Activated CD4-positive, alpha-beta T cell treated with anti-CD3 and anti-CD28 coated beads for 24 hours (primary cell): Measurements from ENCODE around the gene SLC35F3.
A peak's percentile ranks its signal among the peaks of the same experiment; 100 is the strongest.

Experiments used
- DNase-seq, 2 donors: peaks; one replicate each; pipeline ENCODE4 v3.0.0-alpha.2; 2020; ENCODE audit warnings: low read depth in 2 of 2

The SLC35F3 gene

DNA sequence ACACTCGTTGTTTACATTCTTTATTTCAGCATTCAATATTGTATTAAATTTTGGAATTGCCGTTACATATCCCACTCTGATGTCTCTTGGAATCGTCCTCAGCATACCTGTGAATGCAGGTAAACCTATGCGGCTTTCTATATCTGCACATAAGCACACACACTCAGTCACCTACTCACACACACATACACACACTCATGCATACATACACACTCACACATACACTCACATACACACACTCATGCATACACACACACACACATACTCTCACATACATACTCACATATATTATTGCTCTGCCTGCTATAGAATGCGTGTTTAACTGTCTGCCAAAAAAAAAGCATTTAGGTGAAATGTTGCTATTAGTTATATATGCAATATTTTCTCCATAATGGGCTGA lies 415.6 kb downstream of the SLC35F3 start:
- no peak for DNase-seq

DNA sequence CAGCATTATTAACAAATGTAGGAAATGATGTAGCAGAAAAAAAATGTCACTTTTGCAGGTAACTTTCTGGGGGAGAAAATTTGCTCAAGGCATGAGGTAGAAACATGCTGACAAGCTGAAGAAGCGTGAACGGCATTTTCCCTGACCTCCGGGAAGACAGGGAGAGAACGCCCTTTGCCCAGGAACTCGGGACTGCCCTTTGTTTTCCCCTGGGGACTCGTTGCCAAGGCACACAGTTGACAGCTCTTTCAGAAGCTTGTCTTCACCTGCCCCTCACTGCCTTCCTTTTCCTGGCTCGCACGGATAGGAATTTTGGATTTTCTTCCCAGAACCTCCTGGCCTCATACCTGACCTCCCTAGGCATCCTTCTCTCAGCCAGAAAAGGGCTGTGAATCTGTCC lies 416.1 kb downstream of the SLC35F3 start:
- DNase-seq, result no peak

DNA sequence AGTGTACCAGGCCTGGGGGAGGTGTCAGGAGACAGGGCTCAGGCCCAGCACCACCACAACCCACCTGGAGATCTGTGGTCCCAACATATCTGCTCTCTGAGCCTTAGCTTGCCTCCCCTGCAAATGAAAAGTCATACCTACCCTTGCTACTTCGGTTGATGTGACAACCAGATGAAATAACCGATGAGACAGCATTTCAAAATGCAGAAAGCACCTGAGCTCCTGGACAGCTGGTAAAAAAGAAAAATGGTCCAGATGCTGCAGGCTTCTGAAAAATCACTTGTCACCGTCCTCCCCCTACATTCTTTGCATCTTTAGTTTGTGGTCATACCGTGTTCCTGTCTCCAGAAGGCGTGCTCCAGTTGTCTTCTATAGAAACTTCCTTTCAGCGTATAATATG lies 416.8 kb downstream of the SLC35F3 start:
- DNase-seq, result no peak

DNA sequence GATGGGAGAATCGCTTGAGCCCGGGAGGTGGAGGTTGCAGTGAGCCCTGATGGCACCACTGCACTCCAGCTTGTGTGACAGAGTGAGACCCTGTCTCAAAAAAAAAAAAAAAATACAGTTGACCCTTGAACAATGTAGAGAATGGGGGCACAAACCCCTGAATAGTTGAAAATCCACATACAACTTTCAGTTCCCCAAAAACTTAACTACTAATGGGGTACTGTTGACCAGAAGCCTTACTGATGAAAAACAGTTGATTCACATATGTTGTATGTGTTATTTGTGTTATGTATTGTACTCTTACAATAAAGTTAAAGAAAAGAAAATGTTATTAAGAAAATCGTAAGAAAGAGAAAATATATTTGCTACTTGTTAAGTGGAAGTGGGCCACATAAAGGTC lies 417.6 kb downstream of the SLC35F3 start:
- DNase-seq, result no peak

DNA sequence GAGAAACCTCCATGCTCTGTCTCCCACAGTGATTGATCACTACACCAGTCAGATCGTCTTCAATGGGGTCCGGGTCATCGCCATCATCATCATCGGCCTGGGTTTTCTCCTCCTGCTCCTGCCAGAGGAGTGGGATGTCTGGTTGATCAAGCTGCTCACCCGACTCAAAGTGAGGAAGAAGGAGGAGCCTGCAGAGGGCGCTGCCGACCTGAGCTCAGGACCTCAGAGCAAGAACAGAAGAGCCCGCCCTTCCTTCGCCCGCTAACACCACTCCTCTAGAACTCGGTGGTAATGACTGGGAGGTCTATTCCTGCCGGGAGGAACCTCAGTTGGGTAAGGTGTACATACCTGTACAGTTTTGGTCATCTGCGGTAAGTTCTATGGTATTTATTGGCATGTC lies 418.5 kb downstream of the SLC35F3 start:
- peak; percentile 45 to 50 for DNase-seq

DNA sequence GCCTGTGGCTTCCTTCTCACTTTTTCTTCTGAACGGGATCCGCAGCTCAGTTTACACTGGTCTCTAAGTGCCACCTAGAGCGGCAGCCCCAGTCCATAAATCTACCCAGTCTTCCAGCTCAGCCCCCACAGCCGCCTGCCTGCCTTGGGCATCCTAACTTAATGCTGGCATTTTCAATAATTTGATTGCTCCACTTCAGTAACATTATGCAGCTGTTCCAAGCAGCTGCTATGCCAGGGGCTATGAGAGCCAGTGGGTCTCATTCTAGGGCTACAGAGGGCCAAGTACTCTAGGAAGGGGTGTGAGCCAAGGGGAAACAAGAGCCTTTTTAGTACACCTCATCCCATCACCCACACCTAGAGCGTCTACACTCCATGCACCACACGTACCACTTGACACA lies 420.3 kb downstream of the SLC35F3 start:
- DNase-seq, result no peak

DNA sequence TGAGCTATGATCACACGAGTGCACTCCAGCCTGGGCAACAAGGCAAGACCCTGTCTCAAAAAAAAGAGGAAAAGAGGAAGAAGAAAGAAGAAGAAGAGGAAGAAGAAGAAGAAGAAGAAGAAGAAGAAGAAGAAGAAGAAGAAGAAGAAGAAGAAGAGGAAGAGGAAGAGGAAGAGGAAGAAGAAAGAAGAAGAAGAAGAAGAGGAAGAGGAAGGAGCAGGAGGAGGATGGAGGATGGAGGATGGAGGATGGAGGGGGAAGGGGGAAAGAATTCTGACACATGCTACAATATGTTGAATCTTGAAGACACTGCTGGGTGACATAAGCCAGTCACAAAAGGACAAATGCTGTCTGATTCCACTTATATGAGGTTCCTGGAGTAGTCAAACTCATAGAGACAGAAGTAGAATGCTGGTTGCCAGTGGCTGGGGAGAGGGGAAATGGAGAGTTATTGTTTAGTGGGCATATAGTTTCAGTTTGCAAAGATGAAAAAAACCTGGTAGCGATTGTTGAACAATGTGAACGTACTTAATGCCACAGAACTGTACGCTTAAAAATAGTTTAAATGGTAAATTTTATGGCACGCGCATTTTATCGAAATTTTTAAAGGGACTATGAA lies 421.5 kb downstream of the SLC35F3 start:
- no peak for DNase-seq

DNA sequence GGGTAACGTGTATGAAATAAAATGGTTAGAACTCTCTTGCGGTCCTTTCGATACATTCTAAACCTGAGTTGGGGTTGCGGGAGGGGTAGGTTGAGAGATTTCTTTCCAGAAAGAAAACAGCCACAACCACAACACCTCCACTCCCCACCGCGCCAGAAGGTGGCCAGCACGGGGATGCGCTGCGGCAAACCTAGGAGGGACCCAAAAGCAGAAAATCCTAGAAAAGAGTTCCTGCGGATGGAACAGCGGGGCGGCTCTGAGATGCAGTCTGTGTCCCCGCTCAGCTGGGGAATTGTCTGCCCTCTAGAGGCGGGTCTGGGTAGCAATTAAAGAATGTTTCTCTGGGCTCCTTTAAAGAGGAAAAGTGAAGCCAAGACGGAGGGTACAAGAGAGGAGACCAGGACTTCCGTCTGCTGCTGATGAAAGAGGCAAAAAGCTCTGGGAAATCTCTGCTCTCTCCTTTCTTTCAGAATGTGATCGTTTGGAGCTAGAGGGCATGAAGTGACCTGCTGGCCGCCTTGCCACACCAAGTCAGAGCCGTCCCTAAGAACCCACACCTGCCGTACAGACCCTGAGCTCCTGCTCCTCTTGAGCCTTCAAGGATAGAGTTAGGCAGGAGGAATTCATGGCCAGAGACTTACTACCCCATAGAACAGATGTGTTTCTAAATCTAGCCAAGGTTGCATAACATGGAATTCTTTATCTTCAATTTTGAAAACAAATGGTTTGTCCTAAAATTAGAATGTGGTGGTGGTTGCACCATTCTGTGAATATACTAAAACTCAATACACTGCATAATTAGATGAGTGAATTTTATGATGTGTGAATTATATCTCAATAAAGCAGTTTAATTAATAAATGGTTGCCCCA lies 422.3 kb downstream of the SLC35F3 start:
- peak; percentile 56 to 62 for DNase-seq

DNA sequence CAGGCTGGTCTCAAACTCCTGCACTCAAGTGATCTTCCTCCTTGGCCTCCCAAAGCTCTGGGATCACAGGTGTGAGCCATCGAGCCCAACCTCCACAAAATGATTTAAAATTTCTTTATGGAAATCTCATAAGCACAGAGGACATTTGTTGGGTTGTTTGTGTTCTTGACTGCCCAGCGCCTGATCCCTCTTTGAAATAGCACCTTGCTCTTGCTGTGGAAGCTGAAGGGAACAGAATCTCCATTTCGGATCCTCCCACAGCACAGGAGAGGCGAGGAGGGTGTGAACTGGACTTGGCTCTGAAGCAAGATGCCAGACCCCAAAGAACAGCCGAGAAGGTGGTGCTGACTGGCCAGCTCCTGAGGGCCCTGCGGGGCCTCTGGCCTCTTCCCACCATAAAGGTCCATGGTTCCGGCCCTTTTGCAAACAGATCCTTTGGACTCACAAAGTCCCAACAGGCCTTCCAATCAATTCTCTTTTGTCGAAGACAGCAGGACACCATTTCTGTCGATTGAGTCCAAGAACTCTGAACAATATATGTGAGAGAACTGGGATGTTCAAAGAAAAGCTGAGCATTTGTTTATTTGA lies 423.2 kb downstream of the SLC35F3 start:
- no peak for DNase-seq

DNA sequence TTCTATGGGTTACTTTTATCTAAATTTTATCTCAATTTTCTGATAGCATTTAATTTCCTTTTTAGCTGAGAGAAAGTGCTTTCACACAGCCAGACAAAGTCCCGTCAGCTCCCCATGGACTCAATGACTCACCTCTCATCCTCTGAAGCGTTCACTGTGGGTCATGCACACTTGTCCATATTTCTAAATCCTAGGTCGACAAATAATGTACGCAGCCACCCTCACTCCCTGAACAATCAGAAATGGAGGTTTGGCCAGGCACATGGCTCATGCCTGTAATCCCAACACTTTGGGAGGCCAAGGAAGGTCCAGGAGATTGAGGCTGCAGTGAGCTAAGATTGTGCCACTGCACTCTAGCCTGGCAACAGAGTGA lies 426.4 kb downstream of the SLC35F3 start:
- DNase-seq, result no peak

DNA sequence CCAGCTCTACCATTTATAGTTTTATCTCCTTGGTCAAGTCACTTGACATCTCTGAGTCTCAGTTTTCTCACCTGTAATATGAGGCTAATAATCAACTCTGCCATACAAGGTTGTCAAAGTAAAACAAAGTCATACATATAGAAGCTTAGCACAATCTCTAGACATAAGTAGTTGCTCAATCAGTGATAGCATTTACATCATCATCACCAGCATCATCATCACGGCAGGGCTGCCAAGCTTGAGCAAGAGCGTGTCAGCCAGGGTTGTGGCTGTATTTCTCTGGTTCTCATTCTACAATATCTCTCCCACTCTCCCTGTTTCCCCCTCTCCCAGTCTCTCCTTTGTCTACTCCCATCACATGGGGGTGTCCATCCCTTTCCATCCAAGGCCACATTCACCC lies 427.0 kb downstream of the SLC35F3 start:
- DNase-seq, result no peak

DNA sequence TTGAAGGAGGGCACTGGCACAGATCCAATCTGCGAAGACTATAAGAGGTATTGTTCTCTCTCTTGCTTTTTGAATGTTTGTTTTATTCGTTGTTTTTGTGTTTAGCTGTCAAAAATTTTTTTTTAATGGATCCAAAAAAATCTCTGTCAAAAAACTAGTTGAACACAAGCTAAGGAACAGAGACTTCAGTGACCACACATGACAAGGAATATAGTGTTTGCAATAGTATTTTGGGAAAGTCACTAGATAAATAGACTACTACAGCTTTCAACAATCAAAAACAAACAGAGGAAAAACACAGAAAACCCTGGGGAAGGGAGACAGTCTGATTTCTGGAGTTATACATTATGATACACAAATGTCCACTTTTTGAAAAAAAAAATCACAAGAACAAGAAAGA lies 431.9 kb downstream of the SLC35F3 start:
- no peak for DNase-seq

DNA sequence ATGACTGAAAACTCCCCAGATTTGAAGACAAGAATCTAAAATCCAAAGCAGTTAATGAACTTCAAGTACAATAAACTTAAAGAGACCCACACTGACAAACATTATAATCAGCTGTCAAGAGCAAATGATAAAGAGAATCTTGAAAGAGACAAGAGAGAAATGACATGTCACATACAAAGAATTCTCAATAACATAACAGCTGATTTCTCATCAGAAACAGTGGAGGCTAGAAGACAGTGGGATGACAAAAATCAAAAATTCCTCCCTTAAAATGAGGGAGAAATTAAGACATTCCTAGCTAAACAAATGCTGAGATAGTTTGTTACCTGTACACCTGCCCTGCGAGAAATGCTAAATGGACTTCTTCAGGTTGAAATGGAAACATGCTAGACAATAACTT lies 432.8 kb downstream of the SLC35F3 start:
- DNase-seq, result no peak

DNA sequence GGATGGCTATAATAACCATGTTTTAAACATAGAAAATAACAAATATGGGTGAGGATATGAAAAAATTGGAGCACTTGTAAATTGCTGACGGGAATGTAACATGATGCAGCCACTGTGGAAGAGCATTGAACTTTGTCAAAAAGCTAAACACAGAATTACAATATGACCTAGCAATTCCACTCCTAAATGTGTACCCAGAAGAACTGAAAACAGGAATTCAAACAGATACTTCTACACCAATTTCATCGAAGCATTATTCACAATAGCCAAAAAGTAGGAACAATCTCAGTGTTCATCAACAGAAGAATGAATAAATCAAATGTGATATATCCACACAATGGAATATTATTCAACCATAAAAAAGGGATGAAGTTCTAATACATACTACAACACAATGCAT lies 436.1 kb downstream of the SLC35F3 start:
- DNase-seq, result no peak

DNA sequence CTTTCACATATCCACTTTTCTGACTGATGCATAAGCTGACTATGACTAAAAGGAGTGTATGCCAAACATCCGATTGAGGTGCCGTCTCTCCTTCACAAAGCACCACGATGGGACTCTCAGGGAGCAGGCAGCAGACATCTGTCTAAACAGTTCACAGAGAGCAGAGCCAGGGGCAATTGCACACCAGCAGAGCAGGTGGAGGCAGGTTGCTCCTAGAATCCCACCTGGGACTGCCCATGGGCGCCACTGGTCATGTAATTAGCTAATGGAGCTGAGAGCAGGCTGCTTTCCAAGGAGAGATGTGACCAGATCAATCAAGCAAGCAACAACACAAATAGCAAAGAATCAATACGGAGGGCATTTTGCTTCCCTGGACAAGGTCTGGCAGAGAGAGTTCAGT lies 438.3 kb downstream of the SLC35F3 start:
- DNase-seq, result no peak

DNA sequence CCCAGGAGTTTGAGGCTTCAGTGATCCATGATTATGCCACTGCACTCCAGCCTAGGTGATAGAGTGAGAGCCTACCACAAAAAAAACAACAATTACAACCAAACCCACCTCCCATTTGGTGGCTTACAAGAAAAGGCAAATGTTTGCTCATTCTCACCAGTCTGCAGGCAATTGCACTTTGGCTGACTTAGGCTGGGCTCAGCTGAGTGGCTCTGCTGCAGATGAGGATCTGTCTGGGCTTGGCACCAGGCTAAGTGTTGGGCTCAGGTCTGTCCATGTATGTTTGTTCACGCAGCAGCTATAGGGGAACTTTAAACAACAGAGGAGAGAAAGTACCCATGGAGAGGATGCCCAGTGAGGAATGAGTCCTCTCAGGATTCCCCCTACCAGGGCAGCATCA lies 440.8 kb downstream of the SLC35F3 start:
- DNase-seq, result no peak

DNA sequence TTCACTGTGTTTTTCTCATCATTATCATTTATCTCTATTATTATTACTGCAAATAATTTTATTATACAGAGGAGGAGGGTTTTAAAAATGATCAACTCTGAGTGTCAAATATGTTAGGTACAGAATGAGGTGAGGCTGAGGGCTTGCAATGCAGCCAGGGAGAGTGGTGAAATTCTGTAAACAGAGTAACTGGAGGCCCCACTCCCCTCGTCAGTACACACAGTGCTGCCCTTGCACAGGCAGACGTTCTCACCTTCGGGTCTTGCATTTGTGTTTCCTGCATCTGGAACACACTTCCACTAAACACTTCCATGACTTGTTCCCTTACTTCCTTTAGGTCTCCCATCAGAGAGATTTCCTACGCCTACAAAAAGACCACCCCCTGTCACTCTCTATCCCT lies 444.5 kb downstream of the SLC35F3 start:
- no peak for DNase-seq

DNA sequence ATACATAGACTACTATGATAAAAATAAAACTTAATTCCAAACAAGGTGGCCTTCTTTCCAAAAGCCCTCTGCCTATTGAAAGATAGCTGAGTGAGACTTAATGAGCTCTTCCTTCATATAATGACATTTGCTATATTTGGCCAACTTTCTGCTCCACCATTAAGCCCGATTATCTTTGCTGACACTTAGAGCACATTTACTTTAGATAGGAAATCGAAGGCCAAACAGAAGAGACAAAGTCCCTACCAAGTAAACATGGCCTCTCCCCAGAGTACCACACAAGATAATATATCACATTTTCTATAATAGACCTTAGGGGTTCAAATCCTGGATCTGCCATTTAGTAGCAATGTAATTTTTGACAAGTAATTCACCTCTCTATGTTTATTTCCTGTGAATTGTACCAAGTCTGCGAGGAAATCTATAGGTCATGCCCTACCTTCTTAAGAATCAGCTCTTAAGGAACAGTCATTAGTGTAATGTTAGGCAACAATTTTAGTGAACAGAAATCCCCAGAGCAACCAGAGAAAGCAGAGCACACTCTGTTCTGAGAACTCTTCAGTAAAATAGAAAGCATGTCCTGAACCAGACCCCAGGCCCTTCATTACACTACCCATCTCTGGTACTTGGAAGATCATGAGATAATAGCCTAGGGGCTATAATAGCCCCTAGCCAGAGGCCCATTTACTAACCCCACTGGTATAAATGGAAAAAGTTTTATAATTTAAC lies 451.5 kb downstream of the SLC35F3 start:
- no peak for DNase-seq

DNA sequence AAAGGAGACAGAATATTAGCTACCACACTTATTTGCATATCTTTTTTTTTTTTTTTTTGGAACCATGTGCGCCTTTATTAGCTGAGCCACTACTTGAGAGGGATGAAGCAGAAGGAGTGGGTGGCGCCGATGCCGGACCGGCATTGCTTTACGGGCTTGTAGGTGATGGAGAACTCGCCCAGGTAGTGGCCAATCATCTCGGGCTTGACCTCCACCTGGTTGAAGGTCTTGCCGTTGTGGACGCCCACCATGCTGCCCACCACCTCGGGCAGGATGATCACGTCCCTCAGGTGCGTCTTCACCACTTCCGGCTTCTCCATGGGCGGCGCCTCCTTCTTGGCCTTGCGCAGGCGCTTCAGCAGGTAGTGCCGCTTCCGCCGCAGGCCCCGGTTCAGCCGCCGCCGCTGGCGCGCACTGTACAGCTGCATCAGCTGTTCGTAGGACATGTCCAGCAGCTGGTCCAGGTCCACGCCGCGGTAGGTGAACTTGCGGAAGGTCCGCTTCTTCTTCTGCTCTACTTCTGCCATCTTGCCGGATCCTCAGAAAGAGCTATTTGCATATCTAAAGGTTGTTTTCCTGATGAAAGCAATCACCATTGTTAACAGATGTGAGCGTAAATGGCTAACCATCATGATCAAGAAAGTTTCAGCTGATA lies 452.3 kb downstream of the SLC35F3 start:
- DNase-seq, result peak in 1 of 2 donors; percentile 30

DNA sequence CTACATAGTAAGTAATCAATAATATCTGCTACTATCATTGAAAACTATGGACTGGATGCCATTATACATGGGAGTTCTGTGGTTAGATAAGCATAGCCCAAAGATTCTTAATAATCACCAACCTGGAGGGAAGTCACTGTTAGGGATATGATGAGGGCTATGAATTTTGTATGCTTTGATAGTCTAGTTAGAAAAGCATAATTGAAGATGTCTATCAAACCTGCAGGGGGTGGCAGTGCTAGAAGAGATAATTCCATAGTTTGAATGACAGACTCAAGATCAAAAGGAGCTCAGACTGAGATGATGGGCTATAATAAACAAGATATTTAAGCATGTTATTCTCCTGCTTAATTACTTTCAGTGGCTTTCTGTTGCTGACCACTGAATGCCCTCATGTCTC lies 453.4 kb downstream of the SLC35F3 start:
- no peak for DNase-seq

DNA sequence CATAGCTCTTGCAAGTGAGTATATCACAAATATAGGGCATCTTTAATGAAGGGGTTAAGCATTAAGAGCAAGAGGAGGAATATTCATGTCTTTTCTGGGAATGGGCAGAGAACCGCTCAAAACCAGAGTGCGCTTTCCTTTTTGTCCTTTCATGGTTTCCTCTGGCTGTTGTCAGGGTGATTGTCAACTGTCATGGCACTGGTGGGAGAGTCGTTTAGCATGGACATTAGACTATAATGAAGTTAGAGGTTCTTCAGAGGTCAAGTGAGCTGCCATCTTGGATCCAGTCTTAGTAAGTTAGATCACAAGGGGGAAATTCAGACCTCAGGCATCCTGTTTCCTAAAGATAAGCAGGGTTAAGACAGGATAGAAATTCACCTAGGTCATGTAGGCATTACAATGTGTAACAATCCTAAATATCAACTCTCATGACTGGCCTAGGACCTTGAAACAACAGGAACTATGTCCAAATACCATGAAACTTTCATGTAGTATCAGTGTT lies 456.7 kb downstream of the SLC35F3 start:
- no peak for DNase-seq

DNA sequence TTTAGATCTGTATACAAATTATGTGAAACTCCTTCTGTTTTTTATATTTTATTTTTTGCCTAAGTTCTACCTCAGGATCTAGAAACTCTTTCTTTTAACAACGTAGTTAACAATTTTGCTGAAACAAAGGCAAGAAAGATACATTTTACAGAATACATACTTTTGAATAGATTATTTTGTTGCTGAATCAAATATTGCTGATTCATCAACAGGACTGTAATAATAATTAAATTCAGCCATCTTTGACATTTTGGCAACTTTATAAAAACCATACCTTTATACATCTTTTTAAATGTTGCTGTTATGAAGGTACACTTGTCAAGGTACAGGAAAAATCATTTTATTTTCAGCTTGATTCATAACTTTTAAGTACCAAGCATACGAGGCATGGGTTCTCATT lies 458.1 kb downstream of the SLC35F3 start:
- DNase-seq, result no peak
